ENCODE results near the gene CCDC97.
A peak's percentile ranks its signal among the peaks of the same experiment; 100 is the strongest.

- TF ChIP-seq POLR2AphosphoS5 (IDR thresholded peaks at IDR 0.05) (peak; percentile 75), CTCF (IDR thresholded peaks at IDR 0.05; ENCODE audit: poor library complexity, severe bottlenecking) (peak; percentile 55), EZH2 (IDR thresholded peaks at IDR 0.05; ENCODE audit: borderline replicate concordance, insufficient read depth, low read length, poor library complexity, severe bottlenecking) (no peak), REST (IDR thresholded peaks at IDR 0.05; ENCODE audit: borderline replicate concordance) (peak; percentile 87), EP300 (conservative IDR thresholded peaks at IDR 0.05; ENCODE audit: poor library complexity, severe bottlenecking) (peak; percentile 77), RAD21 (conservative IDR thresholded peaks at IDR 0.05) (no peak)
Observed at GRCh38 chr19:41263850-41264580, 46.0 kb upstream of the CCDC97 start, which contains the start of gene HNRNPUL1.

All from neural cell (in vitro differentiated cells).